Liver (tissue), 9 donors: ENCODE results near the gene KSR1. TPM values are rescaled to one million over a fixed set of nuclear protein-coding genes. Genes with fewer than 3 reads are reported as not detected.

ENCODE experiments used
- DNase-seq: peaks from one replicate; pipeline ENCODE4 v3.0.0-alpha.2; 2017; ENCODE audit warnings: low spot score
- H3K27ac ChIP-seq, 2 donors: one replicate each; pipeline ENCODE4 v1.7.0; 2013; ENCODE audit warnings: inconsistent platforms in 2 of 2, low read length in 2 of 2, control low read depth in 1 of 2, low read depth in 1 of 2, mild to moderate bottlenecking in 1 of 2
- H3K27me3 ChIP-seq, 4 donors: one replicate each; pipeline versions ENCODE4 v1.6.1 to v1.7.0; 2013; ENCODE audit warnings: low read length in 3 of 4, inconsistent platforms in 1 of 4, mild to moderate bottlenecking in 1 of 4, moderate library complexity in 1 of 4; ENCODE audit not compliant: control insufficient read depth in 4 of 4, insufficient read depth in 4 of 4
- H3K36me3 ChIP-seq, 4 donors: one replicate each; pipeline versions ENCODE4 v1.6.1 to v1.7.0; 2013; ENCODE audit warnings: low read length in 3 of 4, mild to moderate bottlenecking in 3 of 4, low read depth in 1 of 4, moderate library complexity in 1 of 4; ENCODE audit not compliant: control insufficient read depth in 4 of 4, insufficient read depth in 3 of 4
- H3K4me1 ChIP-seq, 4 donors: one replicate each; pipeline versions ENCODE4 v1.6.1 to v1.7.0; 2013; ENCODE audit warnings: low read length in 3 of 4, mild to moderate bottlenecking in 3 of 4, moderate library complexity in 1 of 4; ENCODE audit not compliant: control insufficient read depth in 4 of 4, insufficient read depth in 4 of 4
- H3K4me3 ChIP-seq, 3 donors: one replicate each; pipeline versions ENCODE4 v1.6.1 to v1.7.0; 2013; ENCODE audit warnings: low read length in 3 of 3, control low read depth in 1 of 3, low read depth in 1 of 3, mild to moderate bottlenecking in 1 of 3
- H3K9ac ChIP-seq, 2 donors: one replicate each; pipeline ENCODE4 v1.7.0; 2013; ENCODE audit warnings: low read length in 2 of 2, mild to moderate bottlenecking in 2 of 2, moderate library complexity in 2 of 2, control low read depth in 1 of 2, low read depth in 1 of 2
- H3K9me3 ChIP-seq, 4 donors: one replicate each; pipeline versions ENCODE4 v1.6.1 to v1.7.0; 2013; ENCODE audit warnings: low read length in 3 of 4; ENCODE audit not compliant: control insufficient read depth in 4 of 4
- ATF3 ChIP-seq: IDR thresholded peaks from 2 replicates; pipeline ENCODE4 v1.6.1; 2016; ENCODE audit warnings: antibody characterized with exemption
- EGR1 ChIP-seq, 2 donors: IDR thresholded peaks; 2 replicates each; pipeline ENCODE4 v1.6.1; 2016 to 2018; ENCODE audit warnings: antibody characterized with exemption in 2 of 2, low read depth in 2 of 2
- FOXA1 ChIP-seq: IDR thresholded peaks from 2 replicates; pipeline ENCODE4 v1.6.1; 2016; ENCODE audit warnings: antibody characterized with exemption
- FOXA2 ChIP-seq: IDR thresholded peaks from 2 replicates; pipeline ENCODE4 v1.6.1; 2016; ENCODE audit warnings: antibody characterized with exemption
- HNF4A ChIP-seq, 2 donors: conservative IDR thresholded peaks; 2 replicates each; pipeline ENCODE4 v1.6.1; 2016; ENCODE audit warnings: antibody characterized with exemption in 2 of 2, mild to moderate bottlenecking in 2 of 2
- HNF4G ChIP-seq: IDR thresholded peaks from 2 replicates; pipeline ENCODE4 v1.6.1; 2016; ENCODE audit warnings: antibody characterized with exemption
- JUND ChIP-seq, 2 donors: IDR thresholded peaks; 2 replicates each; pipeline ENCODE4 v1.6.1; 2016; ENCODE audit warnings: antibody characterized with exemption in 2 of 2
- MAX ChIP-seq: IDR thresholded peaks from 2 replicates; pipeline ENCODE4 v1.6.1; 2016; ENCODE audit warnings: antibody characterized with exemption
- NR2F2 ChIP-seq: IDR thresholded peaks from 2 replicates; pipeline ENCODE4 v1.6.1; 2016; ENCODE audit warnings: antibody characterized with exemption
- RAD21 ChIP-seq, 2 donors: IDR thresholded peaks; 2 replicates each; pipeline ENCODE4 v1.6.1; 2016; ENCODE audit warnings: antibody characterized with exemption in 2 of 2, mild to moderate bottlenecking in 2 of 2
- RXRA ChIP-seq, 2 donors: IDR thresholded peaks; 2 replicates each; pipeline ENCODE4 v1.6.1; 2017 to 2018; ENCODE audit warnings: antibody characterized with exemption in 2 of 2, mild to moderate bottlenecking in 1 of 2
- SP1 ChIP-seq: IDR thresholded peaks from 2 replicates; pipeline ENCODE4 v1.6.1; 2018; ENCODE audit warnings: antibody characterized with exemption, mild to moderate bottlenecking
- TAF1 ChIP-seq: conservative IDR thresholded peaks from 2 replicates; pipeline ENCODE4 v1.6.1; 2016; ENCODE audit warnings: antibody characterized with exemption, mild to moderate bottlenecking
- YY1 ChIP-seq: IDR thresholded peaks from 2 replicates; pipeline ENCODE4 v1.6.1; 2016; ENCODE audit warnings: antibody characterized with exemption, mild to moderate bottlenecking
- WGBS: extraction: QIAGEN DNeasy Blood & Tissue Kit; methylation state at CpG from one replicate; pipeline ENCODE4 v1.1.7; 2013; 5-methylcytosine and 5-hydroxymethylcytosine counted together
- polyA plus RNA-seq, 2 donors: library from polyadenylated mRNA; stranded (reverse) in 1 of 2; unstranded in 1 of 2; fragments of 200-250 nt in 1 of 2; fragments of >200 nt in 1 of 2; fragmentation: Nextera tagmentation in 1 of 2; extraction: Ambion mirVana in 1 of 2; gene quantifications; one replicate each; pipeline versions ENCODE4 v1.2.1 to v1.2.3, GENCODE V29; 2013 to 2015
- total RNA-seq, 2 donors: library from RNA; depleted of rRNA; stranded (reverse); fragments of >200 nt; gene quantifications; one replicate each; pipeline ENCODE4 v1.2.3, GENCODE V29; 2014
- TF ChIP-seq, protein P1 (sequence below): fragments of 150-350 bp; IDR thresholded peaks from 2 replicates; pipeline ENCODE4 v1.5.1; 2017; ENCODE audit warnings: improper control_type of control experiment, low read depth, low read length; ENCODE audit not compliant: missing input control
- TF ChIP-seq, protein P2 (sequence below): IDR thresholded peaks from 2 replicates; pipeline ENCODE4 v1.6.1; 2016; ENCODE audit warnings: antibody characterized with exemption
- TF ChIP-seq, protein P3 (sequence below): IDR thresholded peaks from 2 replicates; pipeline ENCODE4 v1.6.1; 2016; ENCODE audit warnings: antibody characterized with exemption, mild to moderate bottlenecking
- donor health status: healthy.
- donor health status: healthy.
- donor health status: healthy.
- donor health status: healthy.
- donor health status: healthy.

KSR1 gene
- total and polyA plus RNA-seq, 4 donors = 1.2 to 9.0 (median 4.1) TPM

DNA sequence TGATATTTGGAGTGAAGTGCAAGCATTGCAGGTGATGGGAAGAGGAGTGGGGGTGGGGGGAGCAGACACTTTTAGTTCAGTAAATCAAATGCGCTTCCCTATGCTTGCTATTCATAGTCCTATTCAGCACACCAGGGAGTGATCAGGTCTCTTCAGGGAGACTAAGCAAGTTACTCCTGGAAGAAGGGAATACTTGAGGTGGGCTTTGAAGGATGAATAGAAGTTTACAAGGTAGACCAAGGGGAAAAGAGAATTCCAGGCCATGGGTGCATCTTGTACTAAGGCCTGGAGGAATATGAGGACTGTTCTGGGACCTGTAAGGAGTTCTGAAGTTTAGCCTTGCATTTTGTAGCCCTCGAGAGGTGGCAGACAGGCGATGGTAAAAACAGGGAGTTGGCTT lies 134.6 kb downstream of the KSR1 start:
- no peak overlapping the region for H3K4me3 ChIP-seq
- WGBS = 99% methylated on average over 3 of the region's 3 CpGs
- DNase-seq = no peak
- H3K9me3 ChIP-seq = no peaks in the 10 kb centered on the region
- H3K9ac ChIP-seq = no peak overlapping the region
- H3K36me3 ChIP-seq = peaks cover 0 to 16% (median 0%) of the 10 kb centered on the region in 4 donors
- H3K27me3 ChIP-seq = no peaks in the 10 kb centered on the region
- TF ChIP-seq ATF3 (no peak), YY1 (no peak), HNF4G (no peak), SP1 (no peak), NR2F2 (no peak), FOXA2 (no peak), FOXA1 (no peak), RXRA (IDR thresholded peaks at IDR 0.05) (no peak), JUND (IDR thresholded peaks at IDR 0.05) (no peak), TAF1 (no peak), MAX (no peak), RAD21 (IDR thresholded peaks at IDR 0.05) (no peak), HNF4A (conservative IDR thresholded peaks at IDR 0.05) (no peak), EGR1 (IDR thresholded peaks at IDR 0.05; ENCODE audit: low read depth in 2 of 2) (no peak)
- TF ChIP-seq, protein P1, sequence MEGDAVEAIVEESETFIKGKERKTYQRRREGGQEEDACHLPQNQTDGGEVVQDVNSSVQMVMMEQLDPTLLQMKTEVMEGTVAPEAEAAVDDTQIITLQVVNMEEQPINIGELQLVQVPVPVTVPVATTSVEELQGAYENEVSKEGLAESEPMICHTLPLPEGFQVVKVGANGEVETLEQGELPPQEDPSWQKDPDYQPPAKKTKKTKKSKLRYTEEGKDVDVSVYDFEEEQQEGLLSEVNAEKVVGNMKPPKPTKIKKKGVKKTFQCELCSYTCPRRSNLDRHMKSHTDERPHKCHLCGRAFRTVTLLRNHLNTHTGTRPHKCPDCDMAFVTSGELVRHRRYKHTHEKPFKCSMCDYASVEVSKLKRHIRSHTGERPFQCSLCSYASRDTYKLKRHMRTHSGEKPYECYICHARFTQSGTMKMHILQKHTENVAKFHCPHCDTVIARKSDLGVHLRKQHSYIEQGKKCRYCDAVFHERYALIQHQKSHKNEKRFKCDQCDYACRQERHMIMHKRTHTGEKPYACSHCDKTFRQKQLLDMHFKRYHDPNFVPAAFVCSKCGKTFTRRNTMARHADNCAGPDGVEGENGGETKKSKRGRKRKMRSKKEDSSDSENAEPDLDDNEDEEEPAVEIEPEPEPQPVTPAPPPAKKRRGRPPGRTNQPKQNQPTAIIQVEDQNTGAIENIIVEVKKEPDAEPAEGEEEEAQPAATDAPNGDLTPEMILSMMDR = no peak
- TF ChIP-seq, protein P2, sequence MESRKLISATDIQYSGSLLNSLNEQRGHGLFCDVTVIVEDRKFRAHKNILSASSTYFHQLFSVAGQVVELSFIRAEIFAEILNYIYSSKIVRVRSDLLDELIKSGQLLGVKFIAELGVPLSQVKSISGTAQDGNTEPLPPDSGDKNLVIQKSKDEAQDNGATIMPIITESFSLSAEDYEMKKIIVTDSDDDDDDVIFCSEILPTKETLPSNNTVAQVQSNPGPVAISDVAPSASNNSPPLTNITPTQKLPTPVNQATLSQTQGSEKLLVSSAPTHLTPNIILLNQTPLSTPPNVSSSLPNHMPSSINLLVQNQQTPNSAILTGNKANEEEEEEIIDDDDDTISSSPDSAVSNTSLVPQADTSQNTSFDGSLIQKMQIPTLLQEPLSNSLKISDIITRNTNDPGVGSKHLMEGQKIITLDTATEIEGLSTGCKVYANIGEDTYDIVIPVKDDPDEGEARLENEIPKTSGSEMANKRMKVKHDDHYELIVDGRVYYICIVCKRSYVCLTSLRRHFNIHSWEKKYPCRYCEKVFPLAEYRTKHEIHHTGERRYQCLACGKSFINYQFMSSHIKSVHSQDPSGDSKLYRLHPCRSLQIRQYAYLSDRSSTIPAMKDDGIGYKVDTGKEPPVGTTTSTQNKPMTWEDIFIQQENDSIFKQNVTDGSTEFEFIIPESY = no peak
- TF ChIP-seq, protein P3, sequence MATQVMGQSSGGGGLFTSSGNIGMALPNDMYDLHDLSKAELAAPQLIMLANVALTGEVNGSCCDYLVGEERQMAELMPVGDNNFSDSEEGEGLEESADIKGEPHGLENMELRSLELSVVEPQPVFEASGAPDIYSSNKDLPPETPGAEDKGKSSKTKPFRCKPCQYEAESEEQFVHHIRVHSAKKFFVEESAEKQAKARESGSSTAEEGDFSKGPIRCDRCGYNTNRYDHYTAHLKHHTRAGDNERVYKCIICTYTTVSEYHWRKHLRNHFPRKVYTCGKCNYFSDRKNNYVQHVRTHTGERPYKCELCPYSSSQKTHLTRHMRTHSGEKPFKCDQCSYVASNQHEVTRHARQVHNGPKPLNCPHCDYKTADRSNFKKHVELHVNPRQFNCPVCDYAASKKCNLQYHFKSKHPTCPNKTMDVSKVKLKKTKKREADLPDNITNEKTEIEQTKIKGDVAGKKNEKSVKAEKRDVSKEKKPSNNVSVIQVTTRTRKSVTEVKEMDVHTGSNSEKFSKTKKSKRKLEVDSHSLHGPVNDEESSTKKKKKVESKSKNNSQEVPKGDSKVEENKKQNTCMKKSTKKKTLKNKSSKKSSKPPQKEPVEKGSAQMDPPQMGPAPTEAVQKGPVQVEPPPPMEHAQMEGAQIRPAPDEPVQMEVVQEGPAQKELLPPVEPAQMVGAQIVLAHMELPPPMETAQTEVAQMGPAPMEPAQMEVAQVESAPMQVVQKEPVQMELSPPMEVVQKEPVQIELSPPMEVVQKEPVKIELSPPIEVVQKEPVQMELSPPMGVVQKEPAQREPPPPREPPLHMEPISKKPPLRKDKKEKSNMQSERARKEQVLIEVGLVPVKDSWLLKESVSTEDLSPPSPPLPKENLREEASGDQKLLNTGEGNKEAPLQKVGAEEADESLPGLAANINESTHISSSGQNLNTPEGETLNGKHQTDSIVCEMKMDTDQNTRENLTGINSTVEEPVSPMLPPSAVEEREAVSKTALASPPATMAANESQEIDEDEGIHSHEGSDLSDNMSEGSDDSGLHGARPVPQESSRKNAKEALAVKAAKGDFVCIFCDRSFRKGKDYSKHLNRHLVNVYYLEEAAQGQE = no peak
- no peaks in the 10 kb centered on the region for H3K4me1 ChIP-seq
- H3K27ac ChIP-seq = no peak overlapping the region

GRCh38 chr17:27591986-27592385 lies 135.7 kb downstream of the KSR1 start:
- H3K27ac ChIP-seq = no peak overlapping the region
- H3K36me3 ChIP-seq = peaks cover 0 to 13% (median 0%) of the 10 kb centered on the region in 4 donors
- H3K4me3 ChIP-seq = no peak overlapping the region
- no peaks in the 10 kb centered on the region for H3K9me3 ChIP-seq
- WGBS = 93% methylated on average over 3 of the region's 3 CpGs
- TF ChIP-seq NR2F2 = no peak
- no peaks in the 10 kb centered on the region for H3K27me3 ChIP-seq
- no peaks in the 10 kb centered on the region for H3K4me1 ChIP-seq
- no peak for DNase-seq
- H3K9ac ChIP-seq = no peak overlapping the region
